Hypothalamus (tissue), 51 donors: ENCODE data around the gene GPC4.

Experiments used
- DNase-seq, 51 donors: peaks; one replicate each; lab custom pipeline; 2025; lab: John Stamatoyannopoulos, UW

The GPC4 gene

GRCh38 chrX:133415276-133416105 lies at the start of gene GPC4:
TSS of gene GPC4 (minus strand) at chrX:133415489. CDS start at chrX:133414965, 524 bp downstream.
- DNase-seq = peak in 39 of 51 donors; percentile 2 to 61 (median 27)

- DNase-seq = no peak
Measured at GRCh38 chrX:133461231-133461630, 45.9 kb upstream of the GPC4 start.

GRCh38 chrX:133454924-133455323 lies 39.6 kb upstream of the GPC4 start:
- no peak for DNase-seq

GRCh38 chrX:133454491-133454914 lies 39.2 kb upstream of the GPC4 start:
- DNase-seq = no peak

DNA sequence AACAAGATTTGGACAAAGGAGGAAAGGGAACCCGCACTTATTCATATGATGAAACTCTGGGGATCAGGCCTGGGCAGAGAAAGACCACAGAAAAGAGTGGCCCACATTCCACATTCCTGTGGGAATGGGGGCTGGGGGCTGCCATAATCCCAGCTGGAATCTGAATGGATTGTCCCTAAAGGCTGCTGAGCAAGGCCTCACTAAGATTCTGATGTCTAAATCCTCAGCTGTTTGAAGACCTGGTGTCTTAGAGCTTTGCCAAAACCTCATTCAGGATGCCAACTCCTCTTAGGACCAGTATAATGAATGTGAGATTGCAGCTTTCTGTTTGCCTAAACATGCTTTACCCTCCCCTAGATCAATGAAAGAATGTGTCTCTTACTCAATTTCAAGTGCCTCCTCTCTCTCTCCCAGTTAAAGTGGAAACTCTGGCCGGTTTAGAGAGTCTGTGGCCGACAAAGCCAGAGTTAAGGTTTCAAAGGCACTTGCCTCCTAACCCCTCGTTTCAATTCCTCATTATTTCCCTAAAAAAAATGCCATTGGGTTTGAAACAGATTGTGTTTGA lies 33.3 kb upstream of the GPC4 start:
- DNase-seq = no peak

- peak in 1 of 51 donors; percentile 0 for DNase-seq
Measured at GRCh38 chrX:133444952-133445831, 29.9 kb upstream of the GPC4 start.

DNA sequence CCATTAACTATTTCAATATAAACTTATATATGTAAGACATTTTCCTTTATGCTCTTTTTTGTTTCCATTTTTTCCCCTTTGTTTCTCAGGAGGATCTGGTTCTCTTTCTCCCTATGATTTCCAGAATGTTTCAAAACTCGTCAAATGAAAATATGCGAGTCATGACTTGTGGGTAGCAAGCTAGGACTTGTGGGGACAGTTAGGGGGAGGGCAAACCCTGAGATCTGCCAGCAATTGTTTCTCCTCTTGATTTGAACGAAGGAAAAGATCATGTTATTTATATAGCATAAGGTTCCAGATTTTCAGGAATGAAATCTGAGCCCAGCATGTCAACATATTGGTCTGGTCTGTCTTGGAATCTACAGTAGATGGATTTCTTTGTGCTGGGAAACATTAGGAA lies 28.9 kb upstream of the GPC4 start:
- no peak for DNase-seq

- DNase-seq = no peak
Measured at GRCh38 chrX:133440797-133441163, 25.5 kb upstream of the GPC4 start.

DNA sequence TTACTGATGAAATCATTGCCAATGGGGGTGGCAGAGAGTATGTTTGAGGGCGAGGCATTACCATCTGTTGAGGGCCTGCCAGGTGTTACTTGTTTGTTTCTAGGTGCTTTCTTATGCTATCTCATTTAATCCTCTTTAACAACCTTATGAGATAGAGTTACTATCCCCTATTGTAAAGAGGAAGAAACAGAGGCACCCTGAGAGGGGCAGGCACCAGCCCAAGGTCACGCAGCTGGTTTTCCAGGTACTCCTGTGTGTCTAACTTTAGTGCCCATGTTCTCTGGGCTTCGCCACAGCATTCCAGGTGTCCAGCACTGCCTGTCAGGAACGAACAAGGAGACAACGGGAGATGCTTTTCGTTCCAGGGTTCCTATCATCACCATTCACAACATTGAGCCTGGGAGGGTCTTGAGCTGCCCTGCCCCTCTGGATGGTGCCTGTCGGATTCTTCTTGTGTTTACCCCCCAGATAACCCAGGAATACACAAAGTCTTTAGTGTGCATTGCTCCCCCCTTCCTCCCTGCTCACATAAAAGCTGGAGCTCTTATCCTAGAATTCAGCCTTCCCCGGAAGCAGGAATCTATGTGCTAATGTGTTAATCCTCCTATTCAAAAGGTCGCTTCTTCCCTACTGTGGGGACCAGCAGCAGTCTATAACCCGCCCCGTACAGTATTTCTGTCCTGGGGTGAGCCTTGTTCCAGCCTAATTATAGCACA lies 24.9 kb upstream of the GPC4 start:
- no peak for DNase-seq

GRCh38 chrX:133437766-133438165 lies 22.5 kb upstream of the GPC4 start:
- DNase-seq = no peak

- no peak for DNase-seq
Measured at GRCh38 chrX:133437356-133437755, 22.1 kb upstream of the GPC4 start.

- peak in 1 of 51 donors; percentile 2 for DNase-seq
Measured at GRCh38 chrX:133435544-133436124, 20.3 kb upstream of the GPC4 start.

DNA sequence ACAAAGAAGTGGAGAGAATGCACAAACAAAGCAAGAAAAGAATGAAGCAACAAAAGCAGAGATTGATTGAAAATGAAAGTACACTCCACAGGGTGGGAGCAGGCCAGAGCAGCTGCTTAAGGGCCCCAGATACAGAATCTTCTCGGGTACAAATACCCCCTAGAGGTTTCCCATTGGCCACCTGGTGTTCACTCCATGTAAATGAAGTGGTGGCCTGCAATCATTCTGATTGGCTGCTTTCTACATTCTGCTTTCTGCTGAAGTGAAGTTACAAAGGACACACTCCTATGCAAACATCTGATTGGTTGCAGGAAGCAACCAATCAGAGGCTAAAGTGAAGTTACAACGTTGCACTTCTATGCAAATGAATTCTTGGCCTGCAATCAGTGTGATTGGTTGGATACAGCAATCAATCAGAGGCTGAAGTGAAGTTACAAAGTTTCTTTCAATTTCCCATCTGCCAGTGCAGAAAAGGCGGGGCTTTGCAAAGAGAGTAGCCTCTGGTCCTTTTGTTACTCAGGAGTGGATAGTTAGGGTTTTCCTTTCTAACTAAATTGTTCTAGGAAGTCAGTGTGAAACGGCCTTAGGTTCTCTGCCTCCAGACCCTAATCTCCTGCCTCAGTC lies 19.0 kb upstream of the GPC4 start:
- no peak for DNase-seq

DNA sequence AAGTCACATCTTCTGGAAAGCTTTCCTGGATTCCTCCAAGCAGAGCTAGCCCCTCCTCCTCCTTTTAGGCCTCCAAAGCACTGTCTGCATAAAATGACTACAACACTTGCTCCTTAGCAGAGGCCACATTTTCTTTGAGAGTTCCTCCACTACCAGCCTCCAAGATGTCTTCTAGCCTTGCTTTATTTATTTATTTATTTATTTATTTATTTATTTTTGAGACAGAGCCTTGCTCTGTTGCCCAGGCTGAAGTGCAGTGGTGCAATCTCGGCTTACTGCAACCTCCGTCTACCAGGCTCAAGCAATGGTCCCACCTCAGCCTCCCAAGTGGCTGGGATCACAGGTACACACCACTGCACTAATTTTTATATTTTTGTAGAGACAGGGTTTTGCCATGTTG lies 4.6 kb upstream of the GPC4 start:
- no peak for DNase-seq

DNA sequence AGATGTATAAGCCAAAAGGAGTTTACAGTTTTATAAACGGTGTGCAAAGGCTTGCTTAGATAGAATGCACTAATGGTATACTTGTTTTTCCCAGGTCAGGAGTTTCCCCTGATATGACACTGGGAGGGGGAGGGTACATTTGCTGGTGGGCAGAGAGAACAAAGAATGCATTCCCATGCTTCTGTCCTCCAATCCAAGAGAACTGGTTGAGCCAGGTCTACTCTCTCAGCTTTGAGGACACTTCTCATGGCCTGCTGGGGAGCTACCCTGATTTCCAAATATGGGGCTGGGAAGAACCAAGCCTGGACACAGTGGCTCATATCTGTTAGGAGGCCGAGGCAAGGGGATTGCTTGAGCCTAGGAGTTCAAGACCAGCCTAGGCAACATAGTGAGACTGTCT lies 3.3 kb upstream of the GPC4 start:
- no peak for DNase-seq

GRCh38 chrX:133417364-133417763 lies 2.1 kb upstream of the GPC4 start:
- no peak for DNase-seq

GRCh38 chrX:133414406-133415275 lies 648 bp downstream of the GPC4 start:
- peak in 10 of 51 donors; percentile 3 to 24 (median 6) for DNase-seq

DNA sequence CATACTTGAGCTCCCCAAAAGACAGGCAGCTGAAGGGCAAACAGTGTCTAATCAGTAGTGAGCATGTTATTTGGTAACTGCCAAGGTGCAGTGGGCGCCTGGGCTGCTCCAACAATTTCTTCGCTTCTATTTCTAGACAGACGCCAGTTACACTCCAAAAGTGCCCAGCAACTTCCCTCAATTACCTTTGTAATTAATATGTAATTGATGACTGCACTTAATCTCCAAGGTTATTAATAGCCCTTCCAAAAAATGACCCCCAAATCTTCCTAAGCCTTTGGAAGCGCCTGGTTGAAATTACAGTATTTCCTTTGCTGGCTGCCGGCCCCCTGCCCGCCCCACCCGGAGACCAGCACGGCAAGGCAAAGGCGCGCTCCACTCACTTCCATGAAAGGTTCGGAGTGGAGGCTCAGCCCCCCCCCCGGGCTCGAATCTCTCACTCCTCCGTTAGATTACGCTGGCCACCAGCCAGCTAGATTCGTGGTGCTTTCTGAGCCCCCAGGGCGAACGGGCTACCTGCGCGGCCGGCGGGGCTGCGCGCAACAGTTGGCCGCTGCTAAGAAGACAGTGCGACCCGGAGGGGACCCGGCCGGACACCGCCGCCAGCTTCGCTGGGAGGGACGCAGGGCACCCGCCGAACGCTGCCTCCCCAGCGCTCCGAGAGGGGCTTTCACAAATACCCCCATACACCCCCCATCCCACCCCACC lies 1.9 kb downstream of the GPC4 start:
- DNase-seq = no peak
